Activated naive CD4-positive, alpha-beta T cell treated with anti-CD3 and anti-CD28 coated beads for 36 hours (primary cell): Measurements from ENCODE around the gene TK2. TPM values are rescaled to one million over a fixed set of nuclear protein-coding genes. Genes with fewer than 3 reads are reported as not detected.
"Not testable (repeated sequence)": the region's sequence is repeated elsewhere in the genome, so short reads cannot be mapped to it uniquely, and the experiment has no call there.

Experiments used
- CTCF ChIA-PET: fragments of 350-600 bp; sonication (Branson Sonifier 250); formaldehyde crosslinking; loops from one replicate; lab custom pipeline; 2021; ENCODE audit warnings: antibody characterized with exemption; lab: Charles Lee
- DNase-seq: peaks from one replicate; pipeline ENCODE4 v3.0.0-alpha.2; 2020
- H3K27ac Mint-ChIP-seq: one replicate; pipeline ENCODE4 v1.8.0; 2021; ENCODE audit warnings: mild to moderate bottlenecking, mixed read lengths
- H3K27me3 Mint-ChIP-seq: one replicate; pipeline ENCODE4 v1.8.0; 2021; ENCODE audit warnings: low read depth, mixed read lengths
- H3K36me3 Mint-ChIP-seq: one replicate; pipeline ENCODE4 v1.8.0; 2021; ENCODE audit warnings: low read depth, mixed read lengths
- H3K4me1 Mint-ChIP-seq: one replicate; pipeline ENCODE4 v1.8.0; 2021; ENCODE audit warnings: low read depth, mixed read lengths
- H3K4me3 Mint-ChIP-seq: one replicate; pipeline ENCODE4 v1.8.0; 2021; ENCODE audit warnings: mild to moderate bottlenecking, moderate library complexity, mixed read lengths
- H3K9me3 Mint-ChIP-seq: one replicate; pipeline ENCODE4 v1.8.0; 2021; ENCODE audit warnings: mixed read lengths
- intact Hi-C: fragments of 100-400 bp; cut with micrococcal nuclease; formaldehyde crosslinking; loops from one replicate; pipeline ENCODE4 v1.15.1; 2023
- total RNA-seq, 2 experiments: library from RNA; stranded (reverse); gene quantifications; one replicate each; pipeline ENCODE4 v1.2.3, GENCODE V29; 2021

The TK2 gene
- total RNA-seq, 2 experiments from 2014 or later, result 5.7 to 5.9 TPM

- H3K4me3 Mint-ChIP-seq, H3K27ac Mint-ChIP-seq, H3K4me1 Mint-ChIP-seq, DNase-seq, CTCF ChIA-PET, H3K9me3 Mint-ChIP-seq, intact Hi-C loops, H3K36me3 Mint-ChIP-seq: not testable (repeated sequence)
- peaks cover 14% of the 10 kb centered on the region for H3K27me3 Mint-ChIP-seq
Observed at GRCh38 chr16:66466636-66467035, 83.3 kb downstream of the TK2 start.

GRCh38 chr16:66465946-66466345 lies 84.0 kb downstream of the TK2 start:
- H3K36me3 Mint-ChIP-seq, DNase-seq, CTCF ChIA-PET, H3K4me3 Mint-ChIP-seq, intact Hi-C loops, H3K4me1 Mint-ChIP-seq, H3K27ac Mint-ChIP-seq, H3K9me3 Mint-ChIP-seq: not testable (repeated sequence)
- H3K27me3 Mint-ChIP-seq, result peaks cover 16% of the 10 kb centered on the region

GRCh38 chr16:66462912-66463311 lies 87.0 kb downstream of the TK2 start:
- intact Hi-C loops, result no loop called here
- H3K36me3 Mint-ChIP-seq, result no peaks in the 10 kb centered on the region
- peaks cover 21% of the 10 kb centered on the region for H3K27me3 Mint-ChIP-seq
- H3K9me3 Mint-ChIP-seq, result no peaks in the 10 kb centered on the region
- CTCF ChIA-PET, result interaction anchor here (0.5 to 1.6 kb wide), 2 partner anchors 56 to 201 kb away, joined by 3 to 6 read pairs; no protein-coding TSS in a partner anchor
- H3K27ac Mint-ChIP-seq, result no peak overlapping the region
- no peaks in the 10 kb centered on the region for H3K4me1 Mint-ChIP-seq
- no peak overlapping the region for H3K4me3 Mint-ChIP-seq
- no peak for DNase-seq

- H3K27me3 Mint-ChIP-seq, result peaks cover 17% of the 10 kb centered on the region
- intact Hi-C loops, result no loop called here
- no peak for DNase-seq
- H3K4me1 Mint-ChIP-seq, result no peaks in the 10 kb centered on the region
- H3K36me3 Mint-ChIP-seq, result no peaks in the 10 kb centered on the region
- H3K9me3 Mint-ChIP-seq, result no peaks in the 10 kb centered on the region
- no peak overlapping the region for H3K27ac Mint-ChIP-seq
- H3K4me3 Mint-ChIP-seq, result no peak overlapping the region
- CTCF ChIA-PET, result no interaction called here
Observed at GRCh38 chr16:66460703-66461102, 89.2 kb downstream of the TK2 start.

- no peak for DNase-seq
- Mint-ChIP-seq H3K36me3 (no peaks in the 10 kb centered on the region), H3K9me3 (no peaks in the 10 kb centered on the region), H3K27ac (no peak overlapping the region), H3K4me1 (peaks cover 3% of the 10 kb centered on the region), H3K27me3 (peaks cover 15% of the 10 kb centered on the region), H3K4me3 (no peak overlapping the region)
- intact Hi-C loops, result no loop called here
- CTCF ChIA-PET, result no interaction called here
Observed at GRCh38 chr16:66459878-66460277, 90.0 kb downstream of the TK2 start.

- H3K4me3 Mint-ChIP-seq, result no peak overlapping the region
- CTCF ChIA-PET, result interaction anchor here (0.7 kb wide), 2 partner anchors 104 to 115 kb away, joined by 3 read pairs; no protein-coding TSS in a partner anchor
- intact Hi-C loops, result no loop called here
- H3K27me3 Mint-ChIP-seq, result peaks cover 11% of the 10 kb centered on the region
- no peaks in the 10 kb centered on the region for H3K36me3 Mint-ChIP-seq
- H3K27ac Mint-ChIP-seq, result no peak overlapping the region
- H3K9me3 Mint-ChIP-seq, result no peaks in the 10 kb centered on the region
- DNase-seq, result no peak
- H3K4me1 Mint-ChIP-seq, result peaks cover 4% of the 10 kb centered on the region
Observed at GRCh38 chr16:66458853-66459252, 91.1 kb downstream of the TK2 start.

- Mint-ChIP-seq H3K4me3 (no peak overlapping the region), H3K27me3 (peaks cover 10% of the 10 kb centered on the region), H3K4me1 (peaks cover 4% of the 10 kb centered on the region), H3K27ac (no peak overlapping the region), H3K9me3 (no peaks in the 10 kb centered on the region), H3K36me3 (no peaks in the 10 kb centered on the region)
- CTCF ChIA-PET, result no interaction called here
- DNase-seq, result no peak
- intact Hi-C loops, result no loop called here
Observed at GRCh38 chr16:66458292-66458691, 91.6 kb downstream of the TK2 start.

Other genes with a start within 250 kb of the TK2 start
- not detected for gene CDH5, start 183.4 kb downstream of the TK2 start, total RNA-seq
- gene BEAN1, start 122.8 kb downstream of the TK2 start, total RNA-seq, result not detected
- gene CKLF, start 2.5 kb upstream of the TK2 start, total RNA-seq, result 100 to 1,000 TPM; 114 to 126 TPM
- 1 to 10 TPM; 4.2 to 8.2 TPM for gene CMTM1, start 16.3 kb upstream of the TK2 start, total RNA-seq
- gene CMTM2, start 29.3 kb upstream of the TK2 start, total RNA-seq, result not detected
- 10 to 100 TPM; 33.7 to 35.3 TPM for gene CMTM3, start 54.6 kb upstream of the TK2 start, total RNA-seq
- gene CMTM4, start 146.6 kb upstream of the TK2 start, total RNA-seq, result 1 to 10 TPM; 4.6 to 4.7 TPM
- gene DYNC1LI2, start 201.5 kb upstream of the TK2 start, total RNA-seq, result 10 to 100 TPM; 30.8 to 31.0 TPM